ENCODE results near the gene RAB3IL1.

The RAB3IL1 gene

DNA sequence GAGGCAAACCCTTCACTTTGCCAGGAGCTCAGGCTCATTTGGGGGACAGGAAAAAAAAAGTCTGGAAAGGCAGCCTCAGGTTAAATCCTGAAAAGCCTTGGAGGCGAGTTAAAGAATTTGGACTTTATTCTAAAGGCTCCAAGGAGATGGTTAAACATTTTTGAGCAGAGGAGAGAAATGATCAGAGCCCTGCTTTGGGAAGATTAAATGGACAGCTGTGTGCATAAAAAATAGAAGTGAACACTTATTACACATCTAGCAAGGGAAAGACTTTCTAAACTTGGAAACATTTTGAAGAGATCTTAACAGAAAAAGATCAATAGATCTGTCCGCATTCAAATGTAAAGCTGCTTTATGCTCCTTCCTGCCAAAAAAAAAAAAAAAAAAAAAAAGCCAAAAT, 8.4 kb upstream of the RAB3IL1 start:
- no peak overlapping the region for H3K9ac ChIP-seq (ENCODE audit: low read length)
- TF ChIP-seq, protein P1, sequence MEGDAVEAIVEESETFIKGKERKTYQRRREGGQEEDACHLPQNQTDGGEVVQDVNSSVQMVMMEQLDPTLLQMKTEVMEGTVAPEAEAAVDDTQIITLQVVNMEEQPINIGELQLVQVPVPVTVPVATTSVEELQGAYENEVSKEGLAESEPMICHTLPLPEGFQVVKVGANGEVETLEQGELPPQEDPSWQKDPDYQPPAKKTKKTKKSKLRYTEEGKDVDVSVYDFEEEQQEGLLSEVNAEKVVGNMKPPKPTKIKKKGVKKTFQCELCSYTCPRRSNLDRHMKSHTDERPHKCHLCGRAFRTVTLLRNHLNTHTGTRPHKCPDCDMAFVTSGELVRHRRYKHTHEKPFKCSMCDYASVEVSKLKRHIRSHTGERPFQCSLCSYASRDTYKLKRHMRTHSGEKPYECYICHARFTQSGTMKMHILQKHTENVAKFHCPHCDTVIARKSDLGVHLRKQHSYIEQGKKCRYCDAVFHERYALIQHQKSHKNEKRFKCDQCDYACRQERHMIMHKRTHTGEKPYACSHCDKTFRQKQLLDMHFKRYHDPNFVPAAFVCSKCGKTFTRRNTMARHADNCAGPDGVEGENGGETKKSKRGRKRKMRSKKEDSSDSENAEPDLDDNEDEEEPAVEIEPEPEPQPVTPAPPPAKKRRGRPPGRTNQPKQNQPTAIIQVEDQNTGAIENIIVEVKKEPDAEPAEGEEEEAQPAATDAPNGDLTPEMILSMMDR (IDR thresholded peaks at IDR 0.05; ENCODE audit: insufficient read depth, low read length, poor library complexity, severe bottlenecking): no peak
- no peak for TF ChIP-seq EZH2phosphoT487 (conservative IDR thresholded peaks at IDR 0.05; ENCODE audit: low read length)
- no peak overlapping the region for H3K4me3 ChIP-seq (ENCODE audit: insufficient read depth, low read length, poor library complexity, severe bottlenecking)
- H3K9me3 ChIP-seq (ENCODE audit: insufficient read depth, low read length): no peaks in the 10 kb centered on the region
- H3K4me2 ChIP-seq (ENCODE audit: low read depth, low read length, poor library complexity, severe bottlenecking): no peak overlapping the region
- no peaks in the 10 kb centered on the region for H3F3A ChIP-seq (ENCODE audit: insufficient read depth)
- H2AFZ ChIP-seq (ENCODE audit: low read depth, low read length, severe bottlenecking): no peak overlapping the region
- H3K9me2 ChIP-seq (replicated peaks; ENCODE audit: insufficient read depth, low read length): no peaks in the 10 kb centered on the region
- H3K27me3 ChIP-seq (ENCODE audit: low read length): no peaks in the 10 kb centered on the region
- H4K20me1 ChIP-seq (ENCODE audit: low read depth, low read length): no peaks in the 10 kb centered on the region
- H3K36me3 ChIP-seq (ENCODE audit: low read length): no peaks in the 10 kb centered on the region
- H3K79me2 ChIP-seq (ENCODE audit: insufficient read depth, low read length): no peaks in the 10 kb centered on the region
- H3K27ac ChIP-seq (ENCODE audit: low read depth, low read length): no peak overlapping the region

DNA sequence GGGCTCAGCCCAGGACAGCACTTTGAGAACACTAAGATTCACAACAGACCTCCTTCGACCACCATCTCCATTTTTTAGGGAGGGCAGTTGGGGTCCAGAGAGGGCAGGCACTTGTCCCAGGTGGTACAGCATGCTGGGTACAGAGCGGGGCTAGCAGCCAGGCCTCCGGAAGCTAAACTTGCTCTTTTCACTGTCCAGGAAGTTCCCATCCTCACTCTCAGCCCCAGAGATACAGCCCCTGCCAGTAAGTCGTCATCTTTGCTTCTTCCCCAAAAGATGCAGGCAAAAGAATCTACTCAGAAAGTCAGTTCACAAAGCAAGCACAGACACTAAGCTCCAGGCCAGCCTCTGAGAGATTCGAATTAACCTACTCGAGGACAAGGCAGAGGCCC, 6.7 kb upstream of the RAB3IL1 start:
- H3K4me2 ChIP-seq (ENCODE audit: low read depth, low read length, poor library complexity, severe bottlenecking): no peak overlapping the region
- TF ChIP-seq, protein P1 (IDR thresholded peaks at IDR 0.05; ENCODE audit: insufficient read depth, low read length, poor library complexity, severe bottlenecking): no peak
- no peak for TF ChIP-seq EZH2phosphoT487 (conservative IDR thresholded peaks at IDR 0.05; ENCODE audit: low read length)
- no peaks in the 10 kb centered on the region for H3K27me3 ChIP-seq (ENCODE audit: low read length)
- no peaks in the 10 kb centered on the region for H3K9me3 ChIP-seq (ENCODE audit: insufficient read depth, low read length)
- no peak overlapping the region for H2AFZ ChIP-seq (ENCODE audit: low read depth, low read length, severe bottlenecking)
- no peak overlapping the region for H3K4me3 ChIP-seq (ENCODE audit: insufficient read depth, low read length, poor library complexity, severe bottlenecking)
- no peak overlapping the region for H3K9ac ChIP-seq (ENCODE audit: low read length)
- no peaks in the 10 kb centered on the region for H3F3A ChIP-seq (ENCODE audit: insufficient read depth)
- no peak overlapping the region for H3K27ac ChIP-seq (ENCODE audit: low read depth, low read length)
- no peaks in the 10 kb centered on the region for H3K9me2 ChIP-seq (replicated peaks; ENCODE audit: insufficient read depth, low read length)
- no peaks in the 10 kb centered on the region for H4K20me1 ChIP-seq (ENCODE audit: low read depth, low read length)
- H3K79me2 ChIP-seq (ENCODE audit: insufficient read depth, low read length): no peaks in the 10 kb centered on the region
- H3K36me3 ChIP-seq (ENCODE audit: low read length): no peaks in the 10 kb centered on the region

DNA sequence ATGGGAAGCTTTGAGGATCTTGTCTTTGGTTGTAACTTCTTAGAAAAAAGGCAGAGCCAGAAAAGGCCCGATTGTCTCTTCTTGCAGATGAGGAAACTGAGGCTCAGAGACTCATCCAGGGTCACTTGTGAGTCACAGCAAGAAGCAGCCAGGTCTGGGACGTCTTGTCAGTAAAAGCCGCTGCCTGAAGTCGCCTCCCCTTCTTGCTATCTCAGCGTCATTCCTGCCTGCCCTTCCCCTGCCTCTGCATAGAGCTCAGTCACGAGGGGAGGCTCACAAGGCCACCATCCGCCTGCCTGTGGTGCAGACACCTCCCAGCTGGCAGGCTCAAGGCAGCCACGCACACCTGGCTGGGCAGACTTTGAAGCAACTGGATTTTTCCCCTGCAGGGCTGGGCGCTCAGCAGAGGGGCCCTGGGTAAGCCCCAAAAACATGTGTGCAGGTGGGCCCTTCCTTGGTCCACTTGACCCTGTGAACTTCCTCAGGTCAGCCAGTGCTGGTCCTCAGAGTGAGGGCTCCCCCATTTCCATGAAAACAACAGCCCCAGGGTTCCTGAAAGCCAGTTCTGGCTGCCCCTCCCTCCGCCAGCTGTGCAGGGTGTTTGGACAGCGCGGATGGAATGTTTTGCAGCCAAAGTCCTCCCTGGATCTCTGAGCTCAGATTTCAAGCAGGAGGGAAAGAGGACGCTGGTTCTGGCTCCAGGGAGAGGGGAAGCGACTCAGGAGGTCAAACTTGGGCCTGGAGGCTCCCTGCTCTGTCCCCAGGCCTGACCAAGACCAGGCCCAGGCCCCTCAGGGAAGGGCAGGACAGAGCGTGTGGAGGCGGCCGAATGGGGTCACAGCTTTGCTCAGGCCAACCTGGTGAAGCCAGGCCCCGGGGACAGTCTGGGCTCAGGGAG, 6.0 kb upstream of the RAB3IL1 start:
- no peak overlapping the region for H3K4me2 ChIP-seq (ENCODE audit: low read depth, low read length, poor library complexity, severe bottlenecking)
- no peaks in the 10 kb centered on the region for H3F3A ChIP-seq (ENCODE audit: insufficient read depth)
- H3K4me3 ChIP-seq (ENCODE audit: insufficient read depth, low read length, poor library complexity, severe bottlenecking): no peak overlapping the region
- no peaks in the 10 kb centered on the region for H3K27me3 ChIP-seq (ENCODE audit: low read length)
- H3K9ac ChIP-seq (ENCODE audit: low read length): no peak overlapping the region
- no peaks in the 10 kb centered on the region for H4K20me1 ChIP-seq (ENCODE audit: low read depth, low read length)
- H2AFZ ChIP-seq (ENCODE audit: low read depth, low read length, severe bottlenecking): no peak overlapping the region
- no peaks in the 10 kb centered on the region for H3K79me2 ChIP-seq (ENCODE audit: insufficient read depth, low read length)
- TF ChIP-seq, protein P1 (IDR thresholded peaks at IDR 0.05; ENCODE audit: insufficient read depth, low read length, poor library complexity, severe bottlenecking): no peak
- TF ChIP-seq EZH2phosphoT487 (conservative IDR thresholded peaks at IDR 0.05; ENCODE audit: low read length): no peak
- no peak overlapping the region for H3K27ac ChIP-seq (ENCODE audit: low read depth, low read length)
- no peaks in the 10 kb centered on the region for H3K9me2 ChIP-seq (replicated peaks; ENCODE audit: insufficient read depth, low read length)
- H3K9me3 ChIP-seq (ENCODE audit: insufficient read depth, low read length): no peaks in the 10 kb centered on the region
- H3K36me3 ChIP-seq (ENCODE audit: low read length): no peaks in the 10 kb centered on the region

All from SU-DHL-6 (cell line).